VCaP (cell line): ENCODE results near the gene EEF1G.
"Not testable (repeated sequence)": the region's sequence is repeated elsewhere in the genome, so short reads cannot be mapped to it uniquely, and the experiment has no call there.

ENCODE experiments used
- H3K27ac ChIP-seq: fragments of 450-650 bp; 2 replicates; pipeline ENCODE4 v1.5.1; 2017
- CTCF ChIP-seq: fragments of 450-650 bp; conservative IDR thresholded peaks from 2 replicates; pipeline ENCODE4 v1.5.1; 2017; ENCODE audit warnings: mild to moderate bottlenecking, moderate library complexity

The EEF1G gene

GRCh38 chr11:62573592-62574362 is at the start of gene EEF1G:
Gene EEF1G (minus strand): TSS chr11:62573891. CDS start chr11:62573842, 49 bp downstream.
- TF ChIP-seq CTCF = no peak

GRCh38 chr11:62622476-62623089 is 48.9 kb upstream of the EEF1G start:
- no peak for TF ChIP-seq CTCF
- peak overlapping the region; percentile 92 for H3K27ac ChIP-seq

More at GRCh38 chr11:62573592-62574362, at the start of gene EEF1G:
- H3K27ac ChIP-seq = peak within 1 kb of the TSS; percentile 86

GRCh38 chr11:62621567-62622470 is 48.1 kb upstream of the EEF1G start, which contains the start of gene B3GAT3:
Gene B3GAT3 (minus strand): TSS chr11:62621986. CDS start chr11:62621947, 39 bp downstream.
- H3K27ac ChIP-seq = peak within 1 kb of the TSS; percentile 92
- no peak for TF ChIP-seq CTCF

GRCh38 chr11:62621027-62621566 is 47.4 kb upstream of the EEF1G start:
- TF ChIP-seq CTCF = no peak
- H3K27ac ChIP-seq = peak overlapping the region; percentile 92

GRCh38 chr11:62616957-62617356 is 43.3 kb upstream of the EEF1G start:
- not testable (repeated sequence) for H3K27ac ChIP-seq

- TF ChIP-seq CTCF = no peak
- no peak overlapping the region for H3K27ac ChIP-seq
These were observed 41.8 kb upstream of the EEF1G start for GRCh38 chr11:62615521-62615920.

- H3K27ac ChIP-seq = peak overlapping the region; percentile 87
- TF ChIP-seq CTCF = no peak
These were observed 40.6 kb upstream of the EEF1G start for GRCh38 chr11:62614275-62614674.
